HepG2 (cell line): ENCODE data around the gene RER1. TPM values are rescaled to one million over a fixed set of nuclear protein-coding genes. Genes with fewer than 3 reads are reported as not detected.

ENCODE experiments used
- KLF11 ChIP-seq: IDR thresholded peaks from 2 replicates; pipeline ENCODE4 v1.6.1; 2016; ENCODE audit warnings: missing compliant biosample characterization
- MXD4 ChIP-seq: IDR thresholded peaks from 2 replicates; pipeline ENCODE4 v1.6.1; 2016; ENCODE audit warnings: mild to moderate bottlenecking, missing biosample characterization, missing genetic modification reagents
- NCOA1 ChIP-seq: sonication (generic); formaldehyde crosslinking; IDR thresholded peaks from 2 replicates; pipeline ENCODE4 v1.9.0; 2021; ENCODE audit warnings: missing genetic modification reagents
- NR1H2 ChIP-seq: sonication (generic); formaldehyde crosslinking; IDR thresholded peaks from 2 replicates; pipeline ENCODE4 v1.8.1; 2022; ENCODE audit warnings: low read depth, missing genetic modification reagents, borderline replicate concordance
- PCBP1 ChIP-seq: fragments of 200-400 bp; formaldehyde crosslinking; IDR thresholded peaks from 2 replicates; pipeline ENCODE4 v1.6.1; 2017; ENCODE audit warnings: mild to moderate bottlenecking, low read depth, low read length, borderline replicate concordance
- PHF20 ChIP-seq: sonication (generic); formaldehyde crosslinking; IDR thresholded peaks from 2 replicates; pipeline ENCODE4 v1.5.0; 2020; ENCODE audit warnings: mild to moderate bottlenecking, missing genetic modification reagents
- RAD51 ChIP-seq: fragments of 450-650 bp; IDR thresholded peaks from 2 replicates; pipeline ENCODE4 v1.6.1; 2016; ENCODE audit warnings: borderline replicate concordance
- RXRA ChIP-seq: sonication (generic); formaldehyde crosslinking; IDR thresholded peaks from 2 replicates; pipeline ENCODE4 v1.5.1; 2020; ENCODE audit warnings: missing genetic modification reagents
- SALL1 ChIP-seq: sonication (generic); formaldehyde crosslinking; IDR thresholded peaks from 2 replicates; pipeline ENCODE4 v1.8.0; 2022; ENCODE audit warnings: mild to moderate bottlenecking, missing genetic modification reagents
- THAP11 ChIP-seq: IDR thresholded peaks from 2 replicates; pipeline ENCODE4 v1.6.1; 2016; ENCODE audit warnings: missing biosample characterization, missing genetic modification reagents
- ZBTB3 ChIP-seq: sonication (generic); formaldehyde crosslinking; IDR thresholded peaks from 2 replicates; pipeline ENCODE4 v1.4.0; 2020; ENCODE audit warnings: low read depth, mild to moderate bottlenecking, moderate library complexity, missing genetic modification reagents, borderline replicate concordance
- ZNF232 ChIP-seq: sonication (generic); formaldehyde crosslinking; IDR thresholded peaks from 2 replicates; pipeline ENCODE4 v1.4.0; 2020; ENCODE audit warnings: missing genetic modification reagents, borderline replicate concordance
- ZNF530 ChIP-seq: sonication (generic); formaldehyde crosslinking; IDR thresholded peaks from 2 replicates; pipeline ENCODE4 v1.5.0; 2020; ENCODE audit warnings: low read depth, mild to moderate bottlenecking, missing genetic modification reagents
- ZNF564 ChIP-seq: sonication (generic); formaldehyde crosslinking; IDR thresholded peaks from 2 replicates; pipeline ENCODE4 v1.8.1; 2023; ENCODE audit warnings: mild to moderate bottlenecking, missing genetic modification reagents
- ZNF703 ChIP-seq: sonication (generic); formaldehyde crosslinking; IDR thresholded peaks from 2 replicates; pipeline ENCODE4 v1.5.1; 2020; ENCODE audit warnings: missing genetic modification reagents, mild to moderate bottlenecking, moderate library complexity, borderline replicate concordance
- polyA plus RNA-seq, 8 experiments: library from polyadenylated mRNA; depleted of rRNA in 3 of 8; stranded (reverse) in 7 of 8; unstranded in 1 of 8; fragments of >200 nt; fragmentation: Illumina TruSeq in 4 of 8; extraction: Trizol in 4 of 8; gene quantifications; 2 replicates each; pipeline versions ENCODE4 v1.2.1 to v1.2.3, GENCODE V29; 2011 to 2016; ENCODE audit warnings: low read depth in 4 of 8, missing spikeins in 1 of 8, mixed read lengths in 1 of 8; ENCODE audit not compliant: insufficient read depth in 1 of 8
- total RNA-seq, 5 experiments: library from RNA; depleted of rRNA; stranded (reverse); fragments of >200 nt; fragmentation: Illumina TruSeq; extraction: Trizol; gene quantifications; 2 replicates each; pipeline ENCODE4 v1.2.3, GENCODE V29; 2016; ENCODE audit warnings: low read depth in 1 of 5
- TF ChIP-seq, protein P1 (sequence below): sonication (generic); formaldehyde crosslinking; IDR thresholded peaks from 2 replicates; pipeline ENCODE4 v1.9.0; 2021; ENCODE audit warnings: missing genetic modification reagents, borderline replicate concordance
- TF ChIP-seq, protein P2 (sequence below): sonication (generic); formaldehyde crosslinking; IDR thresholded peaks from 2 replicates; pipeline ENCODE4 v1.4.0; 2020; ENCODE audit warnings: missing genetic modification reagents
- TF ChIP-seq, protein P3 (sequence below): sonication (generic); formaldehyde crosslinking; IDR thresholded peaks from 2 replicates; pipeline ENCODE4 v1.4.0; 2020; ENCODE audit warnings: missing genetic modification reagents, borderline replicate concordance

Gene RER1
- total and polyA plus RNA-seq, 2 of the 13 experiments (the other 11 are each of a cell fraction or from before 2014, with no cell fraction given) = 128 to 164 TPM

DNA sequence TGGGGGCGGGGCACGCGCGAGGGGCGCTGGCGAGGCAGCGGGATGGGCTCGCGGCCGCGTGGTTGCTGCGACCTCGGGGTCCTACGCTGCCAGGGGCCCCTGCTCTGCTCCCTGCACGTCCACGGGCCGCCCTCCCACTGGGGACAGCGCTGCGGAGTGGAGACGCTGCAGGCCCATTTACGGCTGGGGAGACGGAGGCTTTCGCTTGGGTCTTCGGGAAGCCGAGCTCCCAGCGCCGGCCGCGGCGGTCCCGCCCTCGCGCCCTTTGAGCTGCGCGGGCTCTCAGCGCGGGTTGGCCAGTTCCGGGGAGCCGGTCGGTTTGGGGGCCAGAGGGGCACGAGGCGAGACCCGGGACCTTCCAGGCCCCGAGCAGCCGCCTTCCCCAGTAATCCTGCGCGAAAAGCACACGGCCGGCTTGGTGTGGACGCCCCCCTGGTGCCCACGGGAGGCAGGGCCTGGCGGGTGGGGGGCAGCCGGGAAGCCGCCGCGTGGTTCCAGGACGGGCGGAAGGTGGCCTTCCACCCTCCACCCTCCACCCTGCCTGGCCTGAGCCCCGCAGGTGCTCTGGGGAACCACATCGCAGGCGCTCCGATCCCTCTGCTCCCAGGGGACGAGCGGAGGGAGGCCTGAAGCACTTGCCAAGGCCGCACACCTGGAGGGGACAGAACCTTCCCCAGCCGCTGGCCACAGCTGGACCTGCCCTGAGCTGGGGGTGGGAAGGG lies 21.3 kb downstream of the RER1 start (continued):
- TF ChIP-seq ZNF530 (CRISPR knock-in tag) = no peak; the same call in 1 of the 2 replicates
- peak; percentile 90 for TF ChIP-seq ZNF232
- TF ChIP-seq, protein P1, sequence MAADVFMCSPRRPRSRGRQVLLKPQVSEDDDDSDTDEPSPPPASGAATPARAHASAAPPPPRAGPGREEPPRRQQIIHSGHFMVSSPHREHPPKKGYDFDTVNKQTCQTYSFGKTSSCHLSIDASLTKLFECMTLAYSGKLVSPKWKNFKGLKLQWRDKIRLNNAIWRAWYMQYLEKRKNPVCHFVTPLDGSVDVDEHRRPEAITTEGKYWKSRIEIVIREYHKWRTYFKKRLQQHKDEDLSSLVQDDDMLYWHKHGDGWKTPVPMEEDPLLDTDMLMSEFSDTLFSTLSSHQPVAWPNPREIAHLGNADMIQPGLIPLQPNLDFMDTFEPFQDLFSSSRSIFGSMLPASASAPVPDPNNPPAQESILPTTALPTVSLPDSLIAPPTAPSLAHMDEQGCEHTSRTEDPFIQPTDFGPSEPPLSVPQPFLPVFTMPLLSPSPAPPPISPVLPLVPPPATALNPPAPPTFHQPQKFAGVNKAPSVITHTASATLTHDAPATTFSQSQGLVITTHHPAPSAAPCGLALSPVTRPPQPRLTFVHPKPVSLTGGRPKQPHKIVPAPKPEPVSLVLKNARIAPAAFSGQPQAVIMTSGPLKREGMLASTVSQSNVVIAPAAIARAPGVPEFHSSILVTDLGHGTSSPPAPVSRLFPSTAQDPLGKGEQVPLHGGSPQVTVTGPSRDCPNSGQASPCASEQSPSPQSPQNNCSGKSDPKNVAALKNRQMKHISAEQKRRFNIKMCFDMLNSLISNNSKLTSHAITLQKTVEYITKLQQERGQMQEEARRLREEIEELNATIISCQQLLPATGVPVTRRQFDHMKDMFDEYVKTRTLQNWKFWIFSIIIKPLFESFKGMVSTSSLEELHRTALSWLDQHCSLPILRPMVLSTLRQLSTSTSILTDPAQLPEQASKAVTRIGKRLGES (CRISPR knock-in tag) = 0 out of 2 replicates have a peak, but pooled peaks have one; percentile 38
- TF ChIP-seq, protein P2, sequence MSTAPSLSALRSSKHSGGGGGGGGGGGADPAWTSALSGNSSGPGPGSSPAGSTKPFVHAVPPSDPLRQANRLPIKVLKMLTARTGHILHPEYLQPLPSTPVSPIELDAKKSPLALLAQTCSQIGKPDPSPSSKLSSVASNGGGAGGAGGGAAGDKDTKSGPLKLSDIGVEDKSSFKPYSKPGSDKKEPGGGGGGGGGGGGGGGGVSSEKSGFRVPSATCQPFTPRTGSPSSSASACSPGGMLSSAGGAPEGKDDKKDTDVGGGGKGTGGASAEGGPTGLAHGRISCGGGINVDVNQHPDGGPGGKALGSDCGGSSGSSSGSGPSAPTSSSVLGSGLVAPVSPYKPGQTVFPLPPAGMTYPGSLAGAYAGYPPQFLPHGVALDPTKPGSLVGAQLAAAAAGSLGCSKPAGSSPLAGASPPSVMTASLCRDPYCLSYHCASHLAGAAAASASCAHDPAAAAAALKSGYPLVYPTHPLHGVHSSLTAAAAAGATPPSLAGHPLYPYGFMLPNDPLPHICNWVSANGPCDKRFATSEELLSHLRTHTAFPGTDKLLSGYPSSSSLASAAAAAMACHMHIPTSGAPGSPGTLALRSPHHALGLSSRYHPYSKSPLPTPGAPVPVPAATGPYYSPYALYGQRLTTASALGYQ (CRISPR knock-in tag) = 0 out of 2 replicates have a peak, but pooled peaks have one; percentile 57
- peak; percentile 12 for TF ChIP-seq MXD4 (CRISPR knock-in tag)
- TF ChIP-seq PHF20 (CRISPR knock-in tag) = peak; percentile 55; the same call in 1 of the 2 replicates
- TF ChIP-seq ZBTB3 = 0 out of 2 replicates have a peak, but pooled peaks have one; percentile 11
- TF ChIP-seq RAD51 = no peak
- no peak for TF ChIP-seq THAP11 (CRISPR knock-in tag)
- peak; percentile 11; the same call in 1 of the 2 replicates for TF ChIP-seq RXRA
- TF ChIP-seq NR1H2 (CRISPR knock-in tag) = peak; percentile 15; the same call in 1 of the 2 replicates
- TF ChIP-seq PCBP1 = 0 out of 2 replicates have a peak, but pooled peaks have one; percentile 50
- peak; percentile 90; the same call in 1 of the 2 replicates for TF ChIP-seq ZNF564 (CRISPR knock-in tag)
- 0 out of 2 replicates have a peak, but pooled peaks have one; percentile 30 for TF ChIP-seq KLF11 (CRISPR knock-in tag)
- TF ChIP-seq ZNF703 (CRISPR knock-in tag) = no peak; the same call in 1 of the 2 replicates
- peak; percentile 88 for TF ChIP-seq SALL1 (CRISPR knock-in tag)
- TF ChIP-seq NCOA1 (CRISPR knock-in tag) = peak; percentile 60; the same call in 1 of the 2 replicates
- TF ChIP-seq, protein P3, sequence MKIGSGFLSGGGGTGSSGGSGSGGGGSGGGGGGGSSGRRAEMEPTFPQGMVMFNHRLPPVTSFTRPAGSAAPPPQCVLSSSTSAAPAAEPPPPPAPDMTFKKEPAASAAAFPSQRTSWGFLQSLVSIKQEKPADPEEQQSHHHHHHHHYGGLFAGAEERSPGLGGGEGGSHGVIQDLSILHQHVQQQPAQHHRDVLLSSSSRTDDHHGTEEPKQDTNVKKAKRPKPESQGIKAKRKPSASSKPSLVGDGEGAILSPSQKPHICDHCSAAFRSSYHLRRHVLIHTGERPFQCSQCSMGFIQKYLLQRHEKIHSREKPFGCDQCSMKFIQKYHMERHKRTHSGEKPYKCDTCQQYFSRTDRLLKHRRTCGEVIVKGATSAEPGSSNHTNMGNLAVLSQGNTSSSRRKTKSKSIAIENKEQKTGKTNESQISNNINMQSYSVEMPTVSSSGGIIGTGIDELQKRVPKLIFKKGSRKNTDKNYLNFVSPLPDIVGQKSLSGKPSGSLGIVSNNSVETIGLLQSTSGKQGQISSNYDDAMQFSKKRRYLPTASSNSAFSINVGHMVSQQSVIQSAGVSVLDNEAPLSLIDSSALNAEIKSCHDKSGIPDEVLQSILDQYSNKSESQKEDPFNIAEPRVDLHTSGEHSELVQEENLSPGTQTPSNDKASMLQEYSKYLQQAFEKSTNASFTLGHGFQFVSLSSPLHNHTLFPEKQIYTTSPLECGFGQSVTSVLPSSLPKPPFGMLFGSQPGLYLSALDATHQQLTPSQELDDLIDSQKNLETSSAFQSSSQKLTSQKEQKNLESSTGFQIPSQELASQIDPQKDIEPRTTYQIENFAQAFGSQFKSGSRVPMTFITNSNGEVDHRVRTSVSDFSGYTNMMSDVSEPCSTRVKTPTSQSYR (CRISPR knock-in tag) = peak; percentile 81
